Measurements from ENCODE around the gene EVC.
A peak's percentile ranks its signal among the peaks of the same experiment; 100 is the strongest.

Gene EVC

GRCh38 chr4:5780831-5781480, 70.0 kb downstream of the EVC start:
- Histone ChIP-seq H3K27ac (no peak overlapping the region), H3K4me3 (no peak overlapping the region)
- no peak for TF ChIP-seq CTCF (IDR thresholded peaks at IDR 0.05)
- DNase-seq (ENCODE audit: low spot score) = no peak

GRCh38 chr4:5781691-5782090, 70.7 kb downstream of the EVC start:
- no peak for TF ChIP-seq CTCF (IDR thresholded peaks at IDR 0.05)
- no peak for DNase-seq (ENCODE audit: low spot score)

DNA sequence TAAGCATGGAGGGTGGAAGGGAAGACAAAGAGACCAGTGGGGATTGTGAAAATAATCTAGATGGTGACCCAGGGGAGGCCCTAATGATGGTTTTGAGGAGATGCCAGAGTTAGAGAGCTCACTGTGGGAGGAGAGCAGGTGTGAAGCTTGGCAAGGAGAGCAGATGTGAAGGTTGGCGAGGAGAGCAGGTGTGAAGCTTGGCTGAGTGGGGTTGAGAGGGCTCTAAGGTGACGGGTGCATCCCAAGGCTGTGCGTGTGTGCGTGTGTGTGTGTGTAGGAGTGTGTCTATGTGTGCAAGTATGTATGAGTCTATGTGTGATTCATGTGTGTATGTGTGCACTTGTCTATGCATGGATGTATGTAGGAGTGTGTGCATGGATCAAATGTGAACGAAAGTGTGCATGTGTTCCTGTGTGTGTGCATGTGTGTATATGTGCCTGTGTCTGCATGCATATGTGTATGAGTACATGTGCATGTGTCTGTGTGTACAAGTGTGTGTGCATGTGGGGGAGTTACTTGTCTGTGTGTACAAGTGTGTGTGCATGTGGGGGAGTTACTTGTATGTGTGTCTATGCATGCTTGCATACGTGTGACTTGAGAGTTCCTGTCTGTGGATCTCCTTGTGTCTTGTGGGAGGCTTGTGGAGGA, 72.0 kb downstream of the EVC start:
- Histone ChIP-seq H3K4me3 (no peak overlapping the region), H3K27ac (no peak overlapping the region)
- no peak for TF ChIP-seq CTCF (IDR thresholded peaks at IDR 0.05)
- no peak for DNase-seq (ENCODE audit: low spot score)

More at GRCh38 chr4:5781691-5782090, 70.7 kb downstream of the EVC start:
- no peak overlapping the region for H3K4me3 ChIP-seq
- no peak overlapping the region for H3K27ac ChIP-seq

DNA sequence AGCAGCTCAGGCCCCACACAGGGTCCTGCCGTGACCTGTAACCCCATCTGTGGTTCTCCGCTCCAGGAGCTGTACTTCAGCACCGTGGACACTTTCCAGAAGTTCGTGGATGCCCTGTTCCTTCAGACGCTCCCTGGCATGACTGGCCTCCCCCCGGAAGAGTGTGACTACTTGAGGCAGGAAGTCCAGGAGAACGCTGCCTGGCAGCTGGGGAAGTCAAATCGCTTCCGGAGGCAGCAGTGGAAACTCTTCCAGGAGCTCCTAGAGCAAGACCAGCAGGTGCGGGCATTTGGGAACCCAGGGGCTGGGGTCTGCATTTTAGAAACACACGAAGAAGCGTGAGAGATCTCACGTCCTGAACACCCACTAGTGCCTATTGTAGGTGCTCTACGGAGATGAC, 72.5 kb downstream of the EVC start:
- no peak overlapping the region for H3K4me3 ChIP-seq
- TF ChIP-seq CTCF (IDR thresholded peaks at IDR 0.05) = no peak
- no peak for DNase-seq (ENCODE audit: low spot score)
- H3K27ac ChIP-seq = no peak overlapping the region

DNA sequence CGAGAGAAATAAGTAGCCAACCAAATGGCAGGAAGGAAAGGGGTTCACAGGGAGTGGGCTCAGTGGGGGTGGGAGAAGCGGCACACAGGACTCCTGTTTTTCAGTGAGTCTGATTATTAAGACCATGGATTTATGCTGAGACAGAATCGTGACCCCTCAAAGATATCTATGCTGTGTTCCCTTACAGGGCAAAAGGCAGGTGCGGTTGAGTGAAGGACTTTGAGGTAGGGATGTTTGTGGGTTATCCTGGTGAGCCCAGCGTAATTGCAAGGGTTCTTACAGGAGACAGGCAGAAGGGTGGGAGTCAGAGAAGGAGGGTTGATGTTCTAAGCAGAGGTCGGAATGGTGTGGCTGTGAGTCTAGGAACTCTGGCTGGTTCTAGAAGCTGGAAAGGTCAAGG, 73.0 kb downstream of the EVC start:
- no peak overlapping the region for H3K27ac ChIP-seq
- TF ChIP-seq CTCF (IDR thresholded peaks at IDR 0.05) = no peak
- no peak for DNase-seq (ENCODE audit: low spot score)
- H3K4me3 ChIP-seq = no peak overlapping the region

- no peak overlapping the region for H3K4me3 ChIP-seq
- DNase-seq (ENCODE audit: low spot score) = peak; percentile 49
- no peak overlapping the region for H3K27ac ChIP-seq
These were observed 74.1 kb downstream of the EVC start for GRCh38 chr4:5784960-5785611.

More at GRCh38 chr4:5784960-5785611, 74.1 kb downstream of the EVC start:
- no peak for TF ChIP-seq CTCF (IDR thresholded peaks at IDR 0.05)

Measured in coronary artery (tissue), 2 donors.